Colonic mucosa (tissue), 4 donors: ENCODE data around the gene NLRP1. TPM values are rescaled to one million over a fixed set of nuclear protein-coding genes. Genes with fewer than 3 reads are reported as not detected.

Experiments
- DNase-seq: peaks from one replicate; pipeline ENCODE4 v3.0.0-alpha.2; 2020
- H3K27ac ChIP-seq: fragments of 200-600 bp; one replicate; pipeline ENCODE4 v1.8.0; 2021
- H3K27me3 ChIP-seq: fragments of 200-600 bp; one replicate; pipeline ENCODE4 v1.8.0; 2021
- H3K36me3 ChIP-seq: fragments of 200-600 bp; one replicate; pipeline ENCODE4 v1.8.0; 2021
- H3K4me1 ChIP-seq: fragments of 200-600 bp; one replicate; pipeline ENCODE4 v1.8.0; 2021; ENCODE audit warnings: mild to moderate bottlenecking
- H3K4me3 ChIP-seq: fragments of 200-600 bp; one replicate; pipeline ENCODE4 v1.8.0; 2021
- H3K9ac ChIP-seq, 2 donors: one replicate each; pipeline ENCODE4 v1.7.0; 2013; ENCODE audit warnings: control low read depth in 2 of 2, low read depth in 2 of 2, low read length in 2 of 2
- H3K9me3 ChIP-seq: fragments of 200-600 bp; one replicate; pipeline ENCODE4 v1.8.0; 2021
- intact Hi-C: fragments of 100-400 bp; cut with DNase I; formaldehyde crosslinking; loops from one replicate; pipeline ENCODE4 v1.14.1; 2022
- total RNA-seq, 2 donors: library from RNA; stranded (reverse); fragmentation: NEBNext Ultra II Directional in 1 of 2; extraction: Animal tissue kit (Norgen Biotek cat#: 25700) in 1 of 2; gene quantifications; one replicate each; pipeline ENCODE4 v1.2.1, GENCODE V29; 2021
- TF ChIP-seq, protein P1 (sequence below): fragments of 200-600 bp; IDR thresholded peaks from one replicate; pipeline ENCODE4 v1.8.0; 2022; ENCODE audit warnings: antibody characterized with exemption, mild to moderate bottlenecking
- donor health status: healthy.
- donor health status: DM: no; HTN: no; CAD: no.
- donor health status: DM: no; HTN: no; CAD: no.

Gene NLRP1
- total RNA-seq, 2 donors from 2014 or later, result 5.1 to 7.2 TPM

DNA sequence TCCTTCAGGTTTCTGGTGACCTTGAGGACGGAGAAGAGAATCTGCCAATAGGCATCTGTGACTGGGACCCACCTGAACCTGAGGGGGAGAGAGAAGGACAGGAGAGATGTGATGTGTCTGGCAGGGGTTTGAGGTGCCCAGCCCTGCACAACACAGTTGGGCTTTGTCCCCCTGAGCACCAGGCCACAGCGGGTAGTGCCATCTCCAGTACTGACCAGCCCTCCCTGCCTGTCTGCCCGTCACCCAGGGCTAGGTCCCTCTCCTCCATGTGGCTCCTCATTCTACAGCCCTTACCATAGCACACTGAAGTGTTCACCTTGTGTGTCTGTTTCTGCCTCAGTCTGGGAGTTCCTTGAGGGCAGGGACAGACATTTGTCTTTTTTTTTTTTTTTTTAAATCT, 30.8 kb downstream of the NLRP1 start:
- no peak for DNase-seq
- intact Hi-C loops, result no loop called here
- TF ChIP-seq, protein P1, sequence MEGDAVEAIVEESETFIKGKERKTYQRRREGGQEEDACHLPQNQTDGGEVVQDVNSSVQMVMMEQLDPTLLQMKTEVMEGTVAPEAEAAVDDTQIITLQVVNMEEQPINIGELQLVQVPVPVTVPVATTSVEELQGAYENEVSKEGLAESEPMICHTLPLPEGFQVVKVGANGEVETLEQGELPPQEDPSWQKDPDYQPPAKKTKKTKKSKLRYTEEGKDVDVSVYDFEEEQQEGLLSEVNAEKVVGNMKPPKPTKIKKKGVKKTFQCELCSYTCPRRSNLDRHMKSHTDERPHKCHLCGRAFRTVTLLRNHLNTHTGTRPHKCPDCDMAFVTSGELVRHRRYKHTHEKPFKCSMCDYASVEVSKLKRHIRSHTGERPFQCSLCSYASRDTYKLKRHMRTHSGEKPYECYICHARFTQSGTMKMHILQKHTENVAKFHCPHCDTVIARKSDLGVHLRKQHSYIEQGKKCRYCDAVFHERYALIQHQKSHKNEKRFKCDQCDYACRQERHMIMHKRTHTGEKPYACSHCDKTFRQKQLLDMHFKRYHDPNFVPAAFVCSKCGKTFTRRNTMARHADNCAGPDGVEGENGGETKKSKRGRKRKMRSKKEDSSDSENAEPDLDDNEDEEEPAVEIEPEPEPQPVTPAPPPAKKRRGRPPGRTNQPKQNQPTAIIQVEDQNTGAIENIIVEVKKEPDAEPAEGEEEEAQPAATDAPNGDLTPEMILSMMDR, result no peak
- H3K9ac ChIP-seq, result no peak overlapping the region
- H3K36me3 ChIP-seq, result no peaks in the 10 kb centered on the region
- H3K9me3 ChIP-seq, result no peaks in the 10 kb centered on the region
- H3K4me1 ChIP-seq, result no peaks in the 10 kb centered on the region
- no peaks in the 10 kb centered on the region for H3K27me3 ChIP-seq
- no peak overlapping the region for H3K4me3 ChIP-seq
- no peak overlapping the region for H3K27ac ChIP-seq

DNA sequence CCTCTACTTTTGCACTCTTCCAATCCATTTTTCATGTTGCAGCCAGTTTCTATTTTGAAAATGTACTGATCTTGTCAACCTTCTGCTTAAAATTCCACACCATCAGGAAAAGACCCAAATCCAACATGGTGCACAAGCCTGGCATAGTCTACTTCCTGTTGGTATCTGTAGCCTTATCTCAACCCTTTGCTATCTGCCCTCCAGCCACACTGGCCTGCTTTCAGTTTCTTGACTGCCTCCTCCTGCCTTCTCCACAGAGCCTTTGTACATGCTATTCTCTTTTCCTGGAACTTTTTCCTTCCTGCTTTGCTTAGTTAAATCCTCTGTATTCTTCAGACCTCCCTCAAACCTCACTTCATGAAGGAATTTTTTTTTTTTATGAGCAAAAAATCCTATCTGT, 31.5 kb downstream of the NLRP1 start:
- Histone ChIP-seq H3K4me3 (no peak overlapping the region), H3K9ac (no peak overlapping the region), H3K4me1 (no peaks in the 10 kb centered on the region), H3K27ac (no peak overlapping the region), H3K27me3 (no peaks in the 10 kb centered on the region), H3K36me3 (no peaks in the 10 kb centered on the region), H3K9me3 (no peaks in the 10 kb centered on the region)
- DNase-seq, result no peak
- intact Hi-C loops, result no loop called here
- TF ChIP-seq, protein P1, result no peak

GRCh38 chr17:5545051-5545987, 39.0 kb downstream of the NLRP1 start:
- H3K27ac ChIP-seq, result no peak overlapping the region
- H3K27me3 ChIP-seq, result no peaks in the 10 kb centered on the region
- no peak for DNase-seq
- H3K4me1 ChIP-seq, result no peaks in the 10 kb centered on the region
- TF ChIP-seq, protein P1, result no peak
- no peaks in the 10 kb centered on the region for H3K9me3 ChIP-seq
- no peak overlapping the region for H3K9ac ChIP-seq
- intact Hi-C loops, result no loop called here
- no peak overlapping the region for H3K4me3 ChIP-seq
- no peaks in the 10 kb centered on the region for H3K36me3 ChIP-seq

GRCh38 chr17:5544115-5544514, 40.2 kb downstream of the NLRP1 start:
- no peak overlapping the region for H3K27ac ChIP-seq
- TF ChIP-seq, protein P1, result no peak
- no peak for DNase-seq
- intact Hi-C loops, result no loop called here
- H3K36me3 ChIP-seq, result no peaks in the 10 kb centered on the region
- H3K9me3 ChIP-seq, result no peaks in the 10 kb centered on the region
- no peak overlapping the region for H3K4me3 ChIP-seq
- H3K27me3 ChIP-seq, result no peaks in the 10 kb centered on the region
- H3K9ac ChIP-seq, result no peak overlapping the region
- H3K4me1 ChIP-seq, result no peaks in the 10 kb centered on the region

GRCh38 chr17:5541610-5542202, 42.6 kb downstream of the NLRP1 start:
- Histone ChIP-seq H3K4me1 (no peaks in the 10 kb centered on the region), H3K27ac (no peak overlapping the region), H3K9me3 (no peaks in the 10 kb centered on the region), H3K4me3 (no peak overlapping the region), H3K27me3 (no peaks in the 10 kb centered on the region), H3K36me3 (no peaks in the 10 kb centered on the region), H3K9ac (no peak overlapping the region)
- intact Hi-C loops, result no loop called here
- no peak for DNase-seq
- TF ChIP-seq, protein P1, result no peak
